CD14-positive monocyte (primary cell): ENCODE data around the gene MAPK1. TPM values are rescaled to one million over a fixed set of nuclear protein-coding genes. Genes with fewer than 3 reads are reported as not detected.
"Not testable (repeated sequence)": the region's sequence is repeated elsewhere in the genome, so short reads cannot be mapped to it uniquely, and the experiment has no call there.

ENCODE experiments used
- DNase-seq, 3 donors: peaks; one replicate each; pipeline ENCODE4 v3.0.0-alpha.2; 2011 to 2022
- H2AFZ ChIP-seq: 2 replicates; pipeline ENCODE4 v1.6.0; 2012; ENCODE audit warnings: mild to moderate bottlenecking, low read depth, low read length, inconsistent platforms; ENCODE audit not compliant: insufficient read depth, poor library complexity, severe bottlenecking
- H3K27ac ChIP-seq, 2 donors: 1 replicate in 1 of 2; 2 replicates in 1 of 2; pipeline ENCODE4 v1.5.1; 2012 to 2013; ENCODE audit warnings: low read length in 2 of 2, control low read depth in 1 of 2, inconsistent platforms in 1 of 2, low read depth in 1 of 2, mild to moderate bottlenecking in 1 of 2
- H3K27me3 ChIP-seq, 2 donors: one replicate each; pipeline versions ENCODE4 v1.6.0 to v1.6.1; 2011 to 2013; ENCODE audit warnings: low read length in 2 of 2; ENCODE audit not compliant: control insufficient read depth in 2 of 2, insufficient read depth in 2 of 2
- H3K36me3 ChIP-seq, 2 donors: replicated peaks in 1 of 2; 1 replicate in 1 of 2; 2 replicates in 1 of 2; pipeline versions ENCODE4 v1.5.1 to v1.6.1; 2012 to 2013; ENCODE audit warnings: low read length in 2 of 2, control low read depth in 1 of 2, inconsistent platforms in 1 of 2, mild to moderate bottlenecking in 1 of 2; ENCODE audit not compliant: insufficient read depth in 2 of 2, control insufficient read depth in 1 of 2
- H3K4me1 ChIP-seq, 2 donors: 1 replicate in 1 of 2; 2 replicates in 1 of 2; pipeline versions ENCODE4 v1.5.1 to v1.6.1; 2012 to 2013; ENCODE audit warnings: low read length in 2 of 2, control low read depth in 1 of 2, inconsistent platforms in 1 of 2, mild to moderate bottlenecking in 1 of 2, moderate library complexity in 1 of 2; ENCODE audit not compliant: insufficient read depth in 2 of 2, control insufficient read depth in 1 of 2
- H3K4me2 ChIP-seq: replicated peaks from 2 replicates; pipeline ENCODE3; 2012; ENCODE audit warnings: low read length, moderate library complexity, mild to moderate bottlenecking; ENCODE audit not compliant: poor library complexity, severe bottlenecking; ENCODE audit errors: extremely low read depth
- H3K4me3 ChIP-seq, 3 experiments: fragments of 200-600 bp in 1 of 3; sonication (generic) in 1 of 3; replicated peaks in 1 of 3; 1 replicate in 2 of 3; 2 replicates in 1 of 3; pipeline ENCODE4 v1.5.1; 2011 to 2013; ENCODE audit warnings: low read length in 3 of 3, mild to moderate bottlenecking in 3 of 3, control low read depth in 2 of 3, low read depth in 2 of 3, inconsistent platforms in 1 of 3, moderate library complexity in 1 of 3
- H3K79me2 ChIP-seq: 2 replicates; pipeline ENCODE4 v1.6.0; 2012; ENCODE audit warnings: mild to moderate bottlenecking, control low read depth, inconsistent platforms, low read length, moderate library complexity; ENCODE audit not compliant: insufficient read depth
- H3K9ac ChIP-seq: 2 replicates; pipeline ENCODE4 v1.6.0; 2017; ENCODE audit warnings: low read length, mild to moderate bottlenecking; ENCODE audit not compliant: insufficient read depth, poor library complexity, severe bottlenecking
- H3K9me3 ChIP-seq, 2 donors: replicated peaks in 1 of 2; 1 replicate in 1 of 2; 2 replicates in 1 of 2; pipeline versions ENCODE4 v1.5.1 to v1.6.1; 2012 to 2013; ENCODE audit warnings: low read length in 2 of 2, control low read depth in 1 of 2; ENCODE audit not compliant: control insufficient read depth in 1 of 2, insufficient read depth in 1 of 2
- H4K20me1 ChIP-seq: 2 replicates; pipeline ENCODE4 v1.6.0; 2012; ENCODE audit warnings: mild to moderate bottlenecking, low read length, control low read depth, moderate library complexity; ENCODE audit not compliant: insufficient read depth
- H3K27ac Mint-ChIP-seq, 7 donors: one replicate each; pipeline ENCODE4 v1.8.0; 2020; ENCODE audit warnings: mild to moderate bottlenecking in 7 of 7, mixed read lengths in 7 of 7, moderate library complexity in 6 of 7, inconsistent platforms in 2 of 7
- H3K27me3 Mint-ChIP-seq, 3 donors: one replicate each; pipeline ENCODE4 v1.8.0; 2021 to 2022; ENCODE audit warnings: low read depth in 3 of 3, mild to moderate bottlenecking in 3 of 3, mixed read lengths in 3 of 3, moderate library complexity in 3 of 3, inconsistent platforms in 1 of 3
- H3K36me3 Mint-ChIP-seq, 2 donors: one replicate each; pipeline ENCODE4 v1.8.0; 2020; ENCODE audit warnings: mixed read lengths in 2 of 2, inconsistent platforms in 1 of 2, mild to moderate bottlenecking in 1 of 2
- H3K4me1 Mint-ChIP-seq: one replicate; pipeline ENCODE4 v1.8.0; 2020; ENCODE audit warnings: mild to moderate bottlenecking, mixed read lengths
- H3K4me3 Mint-ChIP-seq, 2 donors: one replicate each; pipeline ENCODE4 v1.8.0; 2020; ENCODE audit warnings: mild to moderate bottlenecking in 2 of 2, mixed read lengths in 2 of 2, moderate library complexity in 1 of 2
- H3K9me3 Mint-ChIP-seq, 7 donors: one replicate each; pipeline ENCODE4 v1.8.0; 2020 to 2022; ENCODE audit warnings: mixed read lengths in 7 of 7, mild to moderate bottlenecking in 6 of 7, moderate library complexity in 6 of 7, inconsistent platforms in 2 of 7
- WGBS: methylation state at CpG from one replicate; pipeline ENCODE4 v1.1.5; 2013; ENCODE audit warnings: missing lambda C conversion rate; ENCODE audit not compliant: insufficient coverage; 5-methylcytosine and 5-hydroxymethylcytosine counted together
- intact Hi-C, 2 donors: fragments of 100-400 bp; cut with micrococcal nuclease; formaldehyde crosslinking; loops; one replicate each; pipeline versions ENCODE4 v1.15.0 to v1.15.1; 2023
- polyA plus RNA-seq, 3 donors: library from polyadenylated mRNA; depleted of rRNA in 1 of 3; unstranded in 2 of 3; stranded (reverse) in 1 of 3; fragments of 300-500 nt in 2 of 3; fragments of >200 nt in 1 of 3; fragmentation: Illumina TruSeq in 2 of 3; gene quantifications; 1 replicate in 2 of 3; 2 replicates in 1 of 3; pipeline ENCODE4 v1.2.3, GENCODE V29; 2012 to 2021
- TF ChIP-seq, protein P1 (sequence below): fragments of 200-600 bp; IDR thresholded peaks from one replicate; pipeline ENCODE4 v1.8.0; 2022; ENCODE audit warnings: antibody characterized with exemption, mild to moderate bottlenecking

MAPK1 gene
- polyA plus RNA-seq, 3 donors, result 47.0 to 148 (median 118) TPM

DNA sequence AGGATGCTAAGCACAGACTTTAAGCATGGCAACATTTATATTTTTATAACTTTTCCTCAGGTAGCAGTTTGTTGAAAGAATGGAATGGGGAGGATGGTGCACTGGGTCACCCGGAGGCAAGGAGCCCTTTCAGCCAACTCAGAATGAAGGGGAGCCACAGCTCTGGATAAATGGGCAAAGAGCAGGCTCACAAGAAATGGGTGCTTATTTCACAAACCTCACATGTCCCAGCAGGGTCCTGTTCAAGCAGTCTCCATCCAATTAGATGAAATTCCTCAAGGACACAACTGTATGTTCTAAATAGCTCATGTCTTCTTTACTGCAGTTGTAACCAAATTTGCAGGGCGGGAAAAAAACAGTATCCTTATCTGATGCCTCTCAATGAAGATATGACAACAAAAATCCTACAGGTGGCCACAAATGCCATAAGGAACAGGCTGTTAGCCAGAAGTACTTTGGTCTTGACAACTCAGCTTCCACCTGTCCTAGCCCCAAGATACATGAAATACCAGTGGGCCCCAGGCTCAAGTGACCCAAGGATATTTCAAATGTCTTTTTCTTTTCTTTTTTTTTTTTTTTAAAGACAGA, 48.2 kb downstream of the MAPK1 start:
- H3K4me3 ChIP-seq, result peak overlapping the region in 2 of 3 experiments; percentile 15 to 70
- H3K27me3 ChIP-seq, result no peaks in the 10 kb centered on the region
- H3K4me2 ChIP-seq, result peak overlapping the region; percentile 76
- H3K9ac ChIP-seq, result peak overlapping the region; percentile 77
- H3K36me3 ChIP-seq, result no peaks in the 10 kb centered on the region
- TF ChIP-seq, protein P1, sequence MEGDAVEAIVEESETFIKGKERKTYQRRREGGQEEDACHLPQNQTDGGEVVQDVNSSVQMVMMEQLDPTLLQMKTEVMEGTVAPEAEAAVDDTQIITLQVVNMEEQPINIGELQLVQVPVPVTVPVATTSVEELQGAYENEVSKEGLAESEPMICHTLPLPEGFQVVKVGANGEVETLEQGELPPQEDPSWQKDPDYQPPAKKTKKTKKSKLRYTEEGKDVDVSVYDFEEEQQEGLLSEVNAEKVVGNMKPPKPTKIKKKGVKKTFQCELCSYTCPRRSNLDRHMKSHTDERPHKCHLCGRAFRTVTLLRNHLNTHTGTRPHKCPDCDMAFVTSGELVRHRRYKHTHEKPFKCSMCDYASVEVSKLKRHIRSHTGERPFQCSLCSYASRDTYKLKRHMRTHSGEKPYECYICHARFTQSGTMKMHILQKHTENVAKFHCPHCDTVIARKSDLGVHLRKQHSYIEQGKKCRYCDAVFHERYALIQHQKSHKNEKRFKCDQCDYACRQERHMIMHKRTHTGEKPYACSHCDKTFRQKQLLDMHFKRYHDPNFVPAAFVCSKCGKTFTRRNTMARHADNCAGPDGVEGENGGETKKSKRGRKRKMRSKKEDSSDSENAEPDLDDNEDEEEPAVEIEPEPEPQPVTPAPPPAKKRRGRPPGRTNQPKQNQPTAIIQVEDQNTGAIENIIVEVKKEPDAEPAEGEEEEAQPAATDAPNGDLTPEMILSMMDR, result no peak
- Mint-ChIP-seq H3K9me3 (peaks cover 0 to 2% (median 0%) of the 10 kb centered on the region in 7 donors), H3K27me3 (peaks cover 0 to 1% (median 0%) of the 10 kb centered on the region in 3 donors), H3K4me1 (peaks cover 64% of the 10 kb centered on the region), H3K36me3 (peaks cover 7 to 30% of the 10 kb centered on the region in 2 donors), H3K27ac (peak overlapping the region; percentile 94 to 100 (median 100)), H3K4me3 (peak overlapping the region; percentile 56 to 82)
- DNase-seq, result no peak
- no peak overlapping the region for H2AFZ ChIP-seq
- H3K79me2 ChIP-seq, result peaks cover 93% of the 10 kb centered on the region
- no peaks in the 10 kb centered on the region for H3K9me3 ChIP-seq
- H3K27ac ChIP-seq, result peak overlapping the region; percentile 98
- H3K4me1 ChIP-seq, result peaks cover 57 to 62% of the 10 kb centered on the region in 2 donors
- peaks cover 50% of the 10 kb centered on the region for H4K20me1 ChIP-seq
- WGBS, result 100% methylated on average over 1 of the region's 2 CpGs
- intact Hi-C loops, result loop anchor here in 1 of 2 donors (5.0 to 10.0 kb wide), 2 partner anchors 116 to 133 kb away; partner anchors contain the start of gene PPM1F

DNA sequence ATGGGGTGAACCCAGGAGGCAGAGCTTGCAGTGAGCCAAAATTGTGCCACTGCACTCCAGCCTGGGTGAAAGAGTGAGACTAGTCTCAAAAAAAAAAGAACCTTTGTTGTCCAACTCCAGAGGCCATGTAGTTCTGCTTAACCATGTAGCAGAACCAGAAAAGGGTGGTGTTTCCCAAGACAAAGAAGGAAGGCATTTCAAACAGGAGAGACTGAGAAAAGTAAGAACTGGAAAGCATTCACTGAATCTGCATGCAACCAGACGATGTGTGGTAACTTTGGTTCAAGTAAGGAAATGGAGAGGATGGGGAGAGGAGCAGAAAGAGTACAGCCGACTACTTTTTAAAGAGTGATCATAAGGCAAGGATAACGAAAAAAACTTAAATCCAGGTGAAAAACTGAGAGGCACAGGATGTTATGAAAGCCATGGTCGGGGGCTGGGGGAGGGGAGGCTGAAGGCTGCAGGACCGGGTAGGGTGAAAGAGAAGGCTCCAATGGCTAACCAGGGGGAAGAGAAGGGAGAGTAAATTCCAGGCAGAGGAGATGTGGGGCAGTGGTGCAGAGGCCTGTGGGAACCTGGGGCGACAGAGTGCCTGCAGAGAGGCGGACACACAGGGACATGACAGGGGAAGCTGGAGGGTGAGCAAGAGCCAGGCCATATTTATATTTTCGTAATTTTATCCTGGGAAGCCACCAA, 48.8 kb downstream of the MAPK1 start:
- H2AFZ ChIP-seq, result no peak overlapping the region
- peaks cover 93% of the 10 kb centered on the region for H3K79me2 ChIP-seq
- H3K36me3 Mint-ChIP-seq, result peaks cover 7 to 35% of the 10 kb centered on the region in 2 donors
- peak overlapping the region; percentile 56 to 82 for H3K4me3 Mint-ChIP-seq
- peak overlapping the region; percentile 94 to 100 (median 100) for H3K27ac Mint-ChIP-seq
- H3K27ac ChIP-seq, result peak overlapping the region; percentile 98
- H3K27me3 ChIP-seq, result no peaks in the 10 kb centered on the region
- peaks cover 55 to 59% of the 10 kb centered on the region in 2 donors for H3K4me1 ChIP-seq
- H3K4me2 ChIP-seq, result peak overlapping the region; percentile 76
- peak; percentile 56 to 82 (median 60) for DNase-seq
- peaks cover 63% of the 10 kb centered on the region for H3K4me1 Mint-ChIP-seq
- peaks cover 0 to 2% (median 0%) of the 10 kb centered on the region in 7 donors for H3K9me3 Mint-ChIP-seq
- TF ChIP-seq, protein P1, result no peak
- H4K20me1 ChIP-seq, result peaks cover 43% of the 10 kb centered on the region
- H3K9me3 ChIP-seq, result no peaks in the 10 kb centered on the region
- H3K4me3 ChIP-seq, result peak overlapping the region in 2 of 3 experiments; percentile 15 to 70
- H3K9ac ChIP-seq, result peak overlapping the region; percentile 77
- 15% methylated on average over 5 of the region's 8 CpGs for WGBS
- H3K36me3 ChIP-seq, result no peaks in the 10 kb centered on the region
- intact Hi-C loops, result loop anchor here in 1 of 2 donors (5.0 to 10.0 kb wide), 2 partner anchors 116 to 134 kb away; partner anchors contain the start of gene PPM1F
- peaks cover 0 to 1% (median 0%) of the 10 kb centered on the region in 3 donors for H3K27me3 Mint-ChIP-seq

DNA sequence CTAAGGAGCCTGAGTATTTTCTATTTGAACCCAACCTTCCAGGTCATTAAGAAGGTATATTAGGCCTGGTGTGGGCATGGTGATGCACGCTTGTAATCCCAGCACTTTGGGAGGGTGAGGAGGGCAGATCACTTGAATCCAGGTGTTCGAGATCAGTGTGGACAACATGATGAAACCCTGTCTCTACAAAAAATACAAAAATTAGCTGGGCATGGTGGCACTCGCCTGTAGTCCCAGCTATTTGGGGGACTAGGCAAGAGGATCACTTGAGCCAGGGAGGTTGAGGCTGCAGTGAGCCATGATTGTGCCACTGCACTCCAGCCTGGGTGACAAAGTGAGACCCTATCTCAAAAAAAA, 50.0 kb downstream of the MAPK1 start:
- intact Hi-C loops, result loop anchor here in 1 of 2 donors (2.0 to 10.0 kb wide), 3 partner anchors 49 to 135 kb away; partner anchors contain the start of genes MAPK1 and PPM1F
- not testable (repeated sequence) for H3K36me3 ChIP-seq, H3K27me3 Mint-ChIP-seq, H3K27me3 ChIP-seq, DNase-seq, H3K9me3 ChIP-seq, H3K9me3 Mint-ChIP-seq, H2AFZ ChIP-seq
- Mint-ChIP-seq H3K4me1 (peaks cover 62% of the 10 kb centered on the region), H3K4me3 (peak overlapping the region; percentile 75 to 82), H3K27ac (peak overlapping the region; percentile 94 to 100 (median 100)), H3K36me3 (peaks cover 3 to 31% of the 10 kb centered on the region in 2 donors)
- H3K4me1 ChIP-seq, result peaks cover 55 to 59% of the 10 kb centered on the region in 2 donors
- peak overlapping the region; percentile 98 for H3K27ac ChIP-seq
- peaks cover 93% of the 10 kb centered on the region for H3K79me2 ChIP-seq
- no CpG with 5 or more reads among the region's 3 CpGs for WGBS
- peak overlapping the region; percentile 77 for H3K9ac ChIP-seq
- H3K4me3 ChIP-seq, result peak overlapping the region; percentile 24 to 70 (median 33)
- peak overlapping the region; percentile 76 for H3K4me2 ChIP-seq
- peaks cover 32% of the 10 kb centered on the region for H4K20me1 ChIP-seq
